Ishikawa (cell line): ENCODE measurements around the gene BPTF.

Source experiments
- CEBPB ChIP-seq: IDR thresholded peaks from 2 replicates; pipeline ENCODE4 v1.6.1; 2012
- CREB1 ChIP-seq: IDR thresholded peaks from 2 replicates; pipeline ENCODE4 v1.6.1; 2012; ENCODE audit warnings: low read depth
- EGR1 ChIP-seq: IDR thresholded peaks from 2 replicates; pipeline ENCODE4 v1.6.1; 2012
- EP300 ChIP-seq: IDR thresholded peaks from 2 replicates; pipeline ENCODE4 v1.6.1; 2012; ENCODE audit warnings: borderline replicate concordance
- FOXM1 ChIP-seq: IDR thresholded peaks from 2 replicates; pipeline ENCODE4 v1.6.1; 2012; ENCODE audit warnings: low read depth, borderline replicate concordance
- MAX ChIP-seq: IDR thresholded peaks from 2 replicates; pipeline ENCODE4 v1.6.1; 2012
- NFIC ChIP-seq: IDR thresholded peaks from 2 replicates; pipeline ENCODE4 v1.6.1; 2012
- RAD21 ChIP-seq: IDR thresholded peaks from 2 replicates; pipeline ENCODE4 v1.6.1; 2012; ENCODE audit warnings: low read depth
- TAF1 ChIP-seq: IDR thresholded peaks from 2 replicates; pipeline ENCODE4 v1.6.1; 2012; ENCODE audit warnings: low read depth, mild to moderate bottlenecking
- TCF12 ChIP-seq: IDR thresholded peaks from 2 replicates; pipeline ENCODE4 v1.6.1; 2012; ENCODE audit warnings: low read depth
- TEAD4 ChIP-seq: IDR thresholded peaks from 2 replicates; pipeline ENCODE4 v1.6.1; 2012
- YY1 ChIP-seq: IDR thresholded peaks from 2 replicates; pipeline ENCODE4 v1.6.1; 2012; ENCODE audit warnings: low read depth
- ZBTB7A ChIP-seq: IDR thresholded peaks from 2 replicates; pipeline ENCODE4 v1.6.1; 2012; ENCODE audit warnings: low read depth
- TF ChIP-seq, protein P1 (sequence below): IDR thresholded peaks from 2 replicates; pipeline ENCODE4 v1.6.1; 2012; ENCODE audit warnings: low read depth, mild to moderate bottlenecking
- TF ChIP-seq, protein P2 (sequence below): IDR thresholded peaks from 2 replicates; pipeline ENCODE4 v1.6.1; 2012

The BPTF gene

DNA sequence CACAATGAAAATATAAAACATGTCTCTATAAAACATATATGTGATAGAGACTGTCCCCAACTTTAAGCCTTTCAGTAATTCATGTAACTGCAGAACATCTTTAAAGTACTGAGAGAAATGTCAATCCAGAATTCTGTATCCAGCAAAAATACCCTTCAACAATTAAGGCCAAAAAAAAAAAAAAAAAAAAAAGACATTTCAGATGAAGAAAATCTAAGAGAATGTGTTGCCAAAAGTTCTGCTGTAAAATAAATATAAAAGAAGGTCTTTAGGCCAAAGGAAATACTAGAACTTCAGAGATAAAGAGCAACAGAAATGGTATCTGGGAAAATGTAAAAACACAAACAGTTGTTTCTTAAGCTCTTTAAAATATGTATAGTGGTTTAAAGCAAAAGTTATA is 17.3 kb downstream of the BPTF start:
- TF ChIP-seq TEAD4 (no peak), CEBPB (no peak), RAD21 (no peak), FOXM1 (no peak), YY1 (no peak), MAX (no peak), CREB1 (no peak), NFIC (no peak), TCF12 (no peak), EGR1 (no peak), EP300 (no peak), ZBTB7A (no peak), TAF1 (no peak)
- TF ChIP-seq, protein P1, sequence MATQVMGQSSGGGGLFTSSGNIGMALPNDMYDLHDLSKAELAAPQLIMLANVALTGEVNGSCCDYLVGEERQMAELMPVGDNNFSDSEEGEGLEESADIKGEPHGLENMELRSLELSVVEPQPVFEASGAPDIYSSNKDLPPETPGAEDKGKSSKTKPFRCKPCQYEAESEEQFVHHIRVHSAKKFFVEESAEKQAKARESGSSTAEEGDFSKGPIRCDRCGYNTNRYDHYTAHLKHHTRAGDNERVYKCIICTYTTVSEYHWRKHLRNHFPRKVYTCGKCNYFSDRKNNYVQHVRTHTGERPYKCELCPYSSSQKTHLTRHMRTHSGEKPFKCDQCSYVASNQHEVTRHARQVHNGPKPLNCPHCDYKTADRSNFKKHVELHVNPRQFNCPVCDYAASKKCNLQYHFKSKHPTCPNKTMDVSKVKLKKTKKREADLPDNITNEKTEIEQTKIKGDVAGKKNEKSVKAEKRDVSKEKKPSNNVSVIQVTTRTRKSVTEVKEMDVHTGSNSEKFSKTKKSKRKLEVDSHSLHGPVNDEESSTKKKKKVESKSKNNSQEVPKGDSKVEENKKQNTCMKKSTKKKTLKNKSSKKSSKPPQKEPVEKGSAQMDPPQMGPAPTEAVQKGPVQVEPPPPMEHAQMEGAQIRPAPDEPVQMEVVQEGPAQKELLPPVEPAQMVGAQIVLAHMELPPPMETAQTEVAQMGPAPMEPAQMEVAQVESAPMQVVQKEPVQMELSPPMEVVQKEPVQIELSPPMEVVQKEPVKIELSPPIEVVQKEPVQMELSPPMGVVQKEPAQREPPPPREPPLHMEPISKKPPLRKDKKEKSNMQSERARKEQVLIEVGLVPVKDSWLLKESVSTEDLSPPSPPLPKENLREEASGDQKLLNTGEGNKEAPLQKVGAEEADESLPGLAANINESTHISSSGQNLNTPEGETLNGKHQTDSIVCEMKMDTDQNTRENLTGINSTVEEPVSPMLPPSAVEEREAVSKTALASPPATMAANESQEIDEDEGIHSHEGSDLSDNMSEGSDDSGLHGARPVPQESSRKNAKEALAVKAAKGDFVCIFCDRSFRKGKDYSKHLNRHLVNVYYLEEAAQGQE: no peak
- TF ChIP-seq, protein P2, sequence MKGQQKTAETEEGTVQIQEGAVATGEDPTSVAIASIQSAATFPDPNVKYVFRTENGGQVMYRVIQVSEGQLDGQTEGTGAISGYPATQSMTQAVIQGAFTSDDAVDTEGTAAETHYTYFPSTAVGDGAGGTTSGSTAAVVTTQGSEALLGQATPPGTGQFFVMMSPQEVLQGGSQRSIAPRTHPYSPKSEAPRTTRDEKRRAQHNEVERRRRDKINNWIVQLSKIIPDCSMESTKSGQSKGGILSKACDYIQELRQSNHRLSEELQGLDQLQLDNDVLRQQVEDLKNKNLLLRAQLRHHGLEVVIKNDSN: no peak

GRCh38 chr17:67845374-67845773 is 20.1 kb downstream of the BPTF start:
- TF ChIP-seq FOXM1 (no peak), CREB1 (no peak), ZBTB7A (no peak), YY1 (no peak), CEBPB (no peak), TAF1 (no peak), NFIC (no peak), TCF12 (no peak), EP300 (no peak), TEAD4 (no peak), RAD21 (no peak), MAX (no peak), EGR1 (no peak)
- TF ChIP-seq, protein P2: no peak
- TF ChIP-seq, protein P1: no peak

GRCh38 chr17:67850991-67851631 is 25.8 kb downstream of the BPTF start:
- TF ChIP-seq TAF1 (no peak), CEBPB (no peak)
- TF ChIP-seq, protein P1: no peak

DNA sequence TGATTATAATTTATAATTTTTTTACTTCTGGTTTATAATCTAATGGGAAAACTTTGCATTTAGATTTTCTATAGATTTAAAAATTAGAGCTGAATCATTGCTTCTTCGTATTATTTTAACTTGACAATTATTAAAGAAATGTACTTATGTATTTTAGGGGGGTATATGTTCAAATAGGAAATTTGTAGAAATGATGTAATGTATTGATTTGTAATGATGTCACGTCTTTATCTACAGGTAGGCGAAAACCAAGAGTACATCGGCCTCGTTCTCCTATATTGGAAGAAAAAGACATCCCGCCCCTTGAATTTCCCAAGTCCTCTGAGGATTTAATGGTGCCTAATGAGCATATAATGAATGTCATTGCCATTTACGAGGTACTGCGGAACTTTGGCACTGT is 28.4 kb downstream of the BPTF start:
- TF ChIP-seq EGR1: no peak
- no peak for TF ChIP-seq TAF1
- TF ChIP-seq, protein P1: no peak
- TF ChIP-seq RAD21: no peak
- no peak for TF ChIP-seq CEBPB
- no peak for TF ChIP-seq TEAD4
- no peak for TF ChIP-seq CREB1
- TF ChIP-seq, protein P2: no peak
- no peak for TF ChIP-seq EP300
- no peak for TF ChIP-seq ZBTB7A
- TF ChIP-seq NFIC: no peak
